GM18951 (cell line): ENCODE results near the gene TRIM44.
"Not testable (repeated sequence)": the region's sequence is repeated elsewhere in the genome, so short reads cannot be mapped to it uniquely, and the experiment has no call there.

Experiments used
- POLR2A ChIP-seq: IDR thresholded peaks from 4 replicates; pipeline ENCODE4 v1.6.1; 2011; ENCODE audit warnings: mild to moderate bottlenecking; ENCODE audit not compliant: insufficient read length, insufficient read depth; ENCODE audit errors: extremely low read depth
- in situ Hi-C: fragments of 300-500 bp; cut with MboI; formaldehyde crosslinking; loops from one replicate; pipeline ENCODE4 v1.12.0; 2022; ENCODE audit warnings: low sequenced_read_pairs, mixed read lengths, inconsistent platforms; ENCODE audit not compliant: unreplicated experiment

TRIM44 gene

DNA sequence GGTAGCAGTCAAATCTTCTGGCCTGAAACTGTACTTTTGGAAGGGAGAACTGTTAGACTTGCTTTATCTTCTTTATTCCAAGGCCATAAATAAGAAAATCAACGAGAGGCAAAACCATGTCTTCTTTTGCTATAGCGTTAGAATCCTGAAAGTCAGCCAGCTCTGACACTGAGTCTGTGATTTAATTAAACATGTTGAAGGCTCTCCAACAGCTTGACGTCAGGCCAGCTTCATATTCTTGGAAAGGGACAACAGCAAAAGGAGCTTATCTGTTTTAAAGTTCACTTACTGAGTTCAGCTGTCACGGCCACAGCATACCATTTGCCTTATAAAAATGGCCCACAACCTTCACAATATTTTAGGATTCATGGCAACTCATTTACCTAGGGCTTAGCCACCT, 150.3 kb downstream of the TRIM44 start:
- in situ Hi-C loops, result loop anchor here (25.0 kb wide), 1 partner anchor 201 kb away; the partner anchor contains the start of gene FJX1
- TF ChIP-seq POLR2A, result no peak

GRCh38 chr11:35814081-35814695, 151.6 kb downstream of the TRIM44 start:
- in situ Hi-C loops, result loop anchor here (25.0 kb wide), 1 partner anchor 202 kb away; the partner anchor contains the start of gene FJX1

GRCh38 chr11:35814720-35815305, 152.2 kb downstream of the TRIM44 start:
- in situ Hi-C loops, result loop anchor here (25.0 kb wide), 1 partner anchor 203 kb away; the partner anchor contains the start of gene FJX1
- TF ChIP-seq POLR2A, result no peak

More at GRCh38 chr11:35814081-35814695, 151.6 kb downstream of the TRIM44 start:
- TF ChIP-seq POLR2A, result no peak

GRCh38 chr11:35815556-35816315, 153.2 kb downstream of the TRIM44 start:
- TF ChIP-seq POLR2A, result no peak
- in situ Hi-C loops, result loop anchor here (25.0 kb wide), 1 partner anchor 203 kb away; the partner anchor contains the start of gene FJX1

DNA sequence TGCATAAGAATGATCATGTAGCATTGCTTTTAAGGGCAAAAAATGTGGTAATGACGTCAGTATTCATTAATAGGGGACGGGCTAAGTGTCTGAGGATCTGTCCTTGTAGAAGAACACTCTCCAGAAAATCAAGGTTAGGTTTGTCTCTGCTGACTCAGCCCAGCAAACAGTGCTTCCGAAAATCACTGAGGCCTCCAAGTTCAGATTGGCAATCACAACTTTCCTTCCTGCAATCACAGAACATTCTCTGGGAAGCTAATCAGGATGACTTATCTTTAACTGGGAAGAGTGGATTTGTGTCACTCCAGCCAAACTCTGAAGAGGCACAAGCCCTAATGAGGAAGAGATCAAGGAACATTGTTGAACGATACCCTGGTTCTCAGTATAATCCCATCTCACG, 158.0 kb downstream of the TRIM44 start:
- TF ChIP-seq POLR2A, result no peak
- in situ Hi-C loops, result loop anchor here (25.0 kb wide), 1 partner anchor 208 kb away; the partner anchor contains the start of gene FJX1

- no peak for TF ChIP-seq POLR2A
- in situ Hi-C loops, result loop anchor here (25.0 kb wide), 1 partner anchor 211 kb away; the partner anchor contains the start of gene FJX1
Observed at GRCh38 chr11:35822815-35823495, 160.4 kb downstream of the TRIM44 start.

- in situ Hi-C loops, result loop anchor here (25.0 kb wide), 1 partner anchor 212 kb away; the partner anchor contains the start of gene FJX1
- TF ChIP-seq POLR2A, result no peak
Observed at GRCh38 chr11:35823742-35824298, 161.2 kb downstream of the TRIM44 start.

DNA sequence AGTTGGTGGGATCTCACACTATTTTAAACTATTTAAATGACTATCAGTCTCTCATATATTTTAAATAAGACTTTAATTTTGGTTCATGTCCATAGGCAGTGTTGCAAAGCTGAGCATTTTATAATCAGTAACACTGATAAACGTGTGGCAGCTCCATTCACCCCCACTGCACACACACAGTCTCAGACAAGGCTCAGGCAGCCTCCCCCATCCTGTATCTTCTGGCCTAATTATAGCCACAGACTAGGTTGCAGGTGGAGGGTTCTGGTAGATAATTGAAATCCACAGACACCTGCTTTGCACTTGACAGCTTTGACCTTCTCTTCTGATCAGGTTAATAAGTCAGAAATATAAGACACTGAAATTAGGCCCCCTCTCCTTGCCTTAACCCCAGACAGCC, 162.8 kb downstream of the TRIM44 start:
- in situ Hi-C loops, result no loop called here
- TF ChIP-seq POLR2A, result no peak

- no peak for TF ChIP-seq POLR2A
- in situ Hi-C loops, result no loop called here
Observed at GRCh38 chr11:35826006-35826405, 163.4 kb downstream of the TRIM44 start.

GRCh38 chr11:35826949-35827348, 164.4 kb downstream of the TRIM44 start:
- no peak for TF ChIP-seq POLR2A
- in situ Hi-C loops, result no loop called here

DNA sequence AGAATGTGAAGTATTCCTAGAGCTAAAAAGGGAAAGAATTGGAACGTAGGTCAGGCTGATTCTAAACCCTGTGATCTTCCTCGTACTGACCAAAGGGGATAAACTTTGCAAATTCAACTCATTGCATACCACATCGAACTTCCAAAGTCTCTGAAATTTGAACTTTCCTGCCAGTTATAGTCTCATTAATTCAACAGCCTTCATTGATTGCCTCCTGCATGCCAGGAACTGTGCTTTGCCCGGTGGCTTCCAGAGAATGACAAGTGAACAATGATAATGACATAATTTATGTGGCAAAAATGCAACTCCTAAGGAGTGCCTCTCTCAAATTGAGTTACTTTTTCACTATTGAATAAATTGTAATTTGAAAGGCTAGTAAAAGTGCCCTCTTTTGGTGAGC, 173.6 kb downstream of the TRIM44 start:
- TF ChIP-seq POLR2A, result no peak
- in situ Hi-C loops, result no loop called here

- no peak for TF ChIP-seq POLR2A
- in situ Hi-C loops, result no loop called here
Observed at GRCh38 chr11:35838071-35838470, 175.5 kb downstream of the TRIM44 start.

GRCh38 chr11:35838697-35839367, 176.3 kb downstream of the TRIM44 start:
- in situ Hi-C loops, result not testable (repeated sequence)
